GM12878 (cell line): ENCODE data around the gene NXNL1. TPM values are rescaled to one million over a fixed set of nuclear protein-coding genes. Genes with fewer than 3 reads are reported as not detected.
A peak's percentile ranks its signal among the peaks of the same experiment; 100 is the strongest.

Source experiments
- ATAC-seq: fragments of 200-7000 bp; cut with Tn5 transposase; 3 replicates; pipeline ENCODE4 v1.9.1; 2020; ENCODE audit warnings: mild to moderate bottlenecking, moderate library complexity
- BruUV-seq: library from RNA; stranded (reverse); fragments of 400-500 nt; replicated peaks from 2 replicates; lab custom pipeline; 2021; lab: Mats Ljungman, UMichigan
- CTCF ChIA-PET: fragments of 300-600 bp; sonication (Branson Sonifier 250); formaldehyde crosslinking; extraction: SDS; loops from one replicate; lab custom pipeline; 2021; ENCODE audit warnings: inconsistent platforms; lab: Yijun Ruan, JAX
- POLR2A ChIA-PET: fragments of 350-600 bp; formaldehyde crosslinking; extraction: SDS; loops from one replicate; lab custom pipeline; 2021; ENCODE audit warnings: inconsistent platforms; lab: Charles Lee
- RAD21 ChIA-PET: fragments of 300-600 bp; sonication (Branson Sonifier 250); formaldehyde crosslinking; loops from one replicate; lab custom pipeline; 2023; ENCODE audit warnings: antibody characterized with exemption; ENCODE audit not compliant: unreplicated experiment; lab: Charles Lee
- SMC1A ChIA-PET: fragments of 300-600 bp; sonication (Branson Sonifier 250); formaldehyde crosslinking; loops from one replicate; lab custom pipeline; 2023; ENCODE audit not compliant: unreplicated experiment, uncharacterized antibody; lab: Charles Lee
- DNase-seq: peaks from one replicate; pipeline ENCODE4 v3.0.0-alpha.2; 2011; ENCODE audit warnings: low read depth, low spot score
- FAIRE-seq: peaks from 3 replicates; lab custom pipeline; 2011; peaks lifted over from hg19 to GRCh38; lab: Jason Lieb, UNC
- H2AFZ ChIP-seq: 2 replicates; pipeline ENCODE4 v1.6.0; 2011; ENCODE audit warnings: low read depth, low read length, control low read depth; ENCODE audit not compliant: control insufficient read depth
- H3K27ac ChIP-seq: 2 replicates; pipeline ENCODE4 v1.5.1; 2011; ENCODE audit warnings: control low read depth; ENCODE audit not compliant: control insufficient read depth, insufficient read depth
- H3K27me3 ChIP-seq, 2 experiments: replicated peaks in 1 of 2; 2 replicates each; pipeline versions ENCODE4 v1.6.0 to v1.6.1; 2011; ENCODE audit warnings: low read length in 1 of 2; ENCODE audit not compliant: control insufficient read depth in 2 of 2, insufficient read depth in 2 of 2
- H3K36me3 ChIP-seq, 2 experiments: 2 replicates each; pipeline ENCODE4 v1.5.1; 2011; ENCODE audit warnings: low read length in 1 of 2; ENCODE audit not compliant: control insufficient read depth in 2 of 2, insufficient read depth in 2 of 2
- H3K4me1 ChIP-seq: 2 replicates; pipeline ENCODE4 v1.6.1; 2011; ENCODE audit warnings: mild to moderate bottlenecking, low read length, moderate library complexity, mixed read lengths; ENCODE audit not compliant: control insufficient read depth, insufficient read depth
- H3K4me2 ChIP-seq: 2 replicates; pipeline ENCODE4 v1.6.0; 2011; ENCODE audit warnings: control low read depth; ENCODE audit not compliant: control insufficient read depth, insufficient read depth
- H3K4me3 ChIP-seq: fragments of 200-600 bp; sonication (generic); 2 replicates; pipeline ENCODE4 v1.5.1; 2016
- H3K79me2 ChIP-seq: 2 replicates; pipeline ENCODE4 v1.6.0; 2011; ENCODE audit warnings: low read length; ENCODE audit not compliant: control insufficient read depth, insufficient read depth
- H3K9ac ChIP-seq: 2 replicates; pipeline ENCODE4 v1.8.0; 2011; ENCODE audit warnings: low read length, control low read depth, mixed read lengths; ENCODE audit not compliant: control insufficient read depth, insufficient read depth
- H3K9me3 ChIP-seq: replicated peaks from 3 replicates; pipeline ENCODE4 v1.5.1; 2011; ENCODE audit warnings: mild to moderate bottlenecking, low read length; ENCODE audit not compliant: control insufficient read depth, insufficient read depth
- H4K20me1 ChIP-seq: 2 replicates; pipeline ENCODE4 v1.6.0; 2011; ENCODE audit not compliant: control insufficient read depth, insufficient read depth
- SRF ChIP-seq, 2 experiments: IDR thresholded peaks; 2 replicates each; pipeline ENCODE4 v1.6.1; 2011; ENCODE audit warnings: low read depth in 2 of 2, low read length in 2 of 2, mild to moderate bottlenecking in 1 of 2, moderate library complexity in 1 of 2
- WGBS: methylation state at CpG from one replicate; pipeline ENCODE4 v1.1.6; 2016; ENCODE audit warnings: low lambda C conversion rate; ENCODE audit not compliant: insufficient replicate concordance, insufficient coverage; ENCODE audit errors: missing lambda C conversion rate; 5-methylcytosine and 5-hydroxymethylcytosine counted together
- in situ Hi-C: fragments of 300-500 bp; cut with MboI; formaldehyde crosslinking; loops from 9 replicates; pipeline ENCODE4 v1.14.3; 2018; ENCODE audit warnings: mixed read lengths
- intact Hi-C: fragments of 100-400 bp; cut with micrococcal nuclease; formaldehyde crosslinking; loops from one replicate; pipeline ENCODE4 v1.14.2; 2022; ENCODE audit not compliant: unreplicated experiment
- polyA plus RNA-seq, 11 experiments: library from polyadenylated mRNA; depleted of rRNA in 4 of 11; unstranded in 6 of 11; stranded (reverse) in 5 of 11; fragments of >200 nt; fragmentation: Nextera tagmentation in 4 of 11; fragmentation: Illumina TruSeq in 1 of 11; extraction: Ambion mirVana in 4 of 11; extraction: Trizol in 1 of 11; gene quantifications; 1 replicate in 1 of 11; 2 replicates in 10 of 11; pipeline versions ENCODE4 v1.2.1 to v1.2.3, GENCODE V29; 2011 to 2016; ENCODE audit warnings: inconsistent platforms in 2 of 11, missing spikeins in 2 of 11, low read depth in 1 of 11
- total RNA-seq, 4 experiments: library from RNA; depleted of rRNA in 3 of 4; stranded (reverse); fragments of >200 nt in 3 of 4; fragmentation: Illumina TruSeq in 1 of 4; extraction: Trizol in 1 of 4; gene quantifications; 2 replicates each; pipeline versions ENCODE4 v1.2.1 to v1.2.3, GENCODE V29; 2013 to 2021
- TF ChIP-seq, protein P1 (sequence below): fragments of 450-650 bp; IDR thresholded peaks from 2 replicates; pipeline ENCODE4 v1.6.1; 2016; ENCODE audit warnings: mild to moderate bottlenecking, moderate library complexity, borderline replicate concordance

The NXNL1 gene
- total and polyA plus RNA-seq, 10 of the 15 experiments (the other 5 are each of a cell fraction or from before 2014, with no cell fraction given): not detected

DNA sequence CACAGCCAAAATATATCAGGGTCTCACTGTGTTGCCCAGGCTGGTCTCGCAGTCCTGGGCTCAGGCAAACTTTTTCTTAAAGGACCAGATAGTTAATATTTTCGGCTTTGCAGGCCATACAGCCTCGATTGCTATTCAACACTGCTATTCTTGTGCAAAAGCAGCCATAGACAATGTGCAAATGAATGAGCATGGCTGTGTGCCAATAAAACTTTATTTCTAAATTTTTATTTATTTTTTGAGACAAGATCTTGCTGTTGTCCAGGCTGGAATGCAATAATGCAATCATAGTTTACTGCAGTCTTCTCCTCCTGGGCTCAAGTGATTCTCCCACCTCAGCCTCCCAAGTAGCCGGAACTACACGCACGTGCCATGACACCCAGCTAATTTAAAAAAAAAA, 42.5 kb upstream of the NXNL1 start:
- no peak overlapping the region for H3K9ac ChIP-seq
- intact Hi-C loops (no loop called here), in situ Hi-C loops (no loop called here)
- DNase-seq (no peak), FAIRE-seq (no peak), ATAC-seq (no peak)
- no TSS peak for BruUV-seq
- WGBS: 90% methylated on average over 6 of the region's 6 CpGs
- H3K27me3 ChIP-seq: no peaks in the 10 kb centered on the region
- ChIA-PET POLR2A (interaction anchor here (0.6 kb wide), 1 partner anchor 463 kb away, joined by 4 read pairs; no protein-coding TSS in a partner anchor), RAD21 (interaction anchor here (1.0 kb wide), 1 partner anchor 73 kb away, joined by 3 read pairs; no protein-coding TSS in a partner anchor), SMC1A (no interaction called here), CTCF (no interaction called here)
- H3K4me2 ChIP-seq: no peak overlapping the region
- no peaks in the 10 kb centered on the region; the same call in 2 of the 3 replicates for H3K9me3 ChIP-seq
- peaks cover 4% of the 10 kb centered on the region; the same call in 1 of the 2 replicates for H3K4me1 ChIP-seq
- H3K36me3 ChIP-seq: no peaks in the 10 kb centered on the region; a peak in 1 of 4 replicates
- H3K4me3 ChIP-seq: no peak overlapping the region
- H2AFZ ChIP-seq: no peak overlapping the region
- peaks cover 2% of the 10 kb centered on the region; the same call in 1 of the 2 replicates for H3K79me2 ChIP-seq
- TF ChIP-seq SRF (IDR thresholded peaks at IDR 0.05; ENCODE audit: low read depth in 2 of 2, low read length in 2 of 2): no peak
- TF ChIP-seq, protein P1, sequence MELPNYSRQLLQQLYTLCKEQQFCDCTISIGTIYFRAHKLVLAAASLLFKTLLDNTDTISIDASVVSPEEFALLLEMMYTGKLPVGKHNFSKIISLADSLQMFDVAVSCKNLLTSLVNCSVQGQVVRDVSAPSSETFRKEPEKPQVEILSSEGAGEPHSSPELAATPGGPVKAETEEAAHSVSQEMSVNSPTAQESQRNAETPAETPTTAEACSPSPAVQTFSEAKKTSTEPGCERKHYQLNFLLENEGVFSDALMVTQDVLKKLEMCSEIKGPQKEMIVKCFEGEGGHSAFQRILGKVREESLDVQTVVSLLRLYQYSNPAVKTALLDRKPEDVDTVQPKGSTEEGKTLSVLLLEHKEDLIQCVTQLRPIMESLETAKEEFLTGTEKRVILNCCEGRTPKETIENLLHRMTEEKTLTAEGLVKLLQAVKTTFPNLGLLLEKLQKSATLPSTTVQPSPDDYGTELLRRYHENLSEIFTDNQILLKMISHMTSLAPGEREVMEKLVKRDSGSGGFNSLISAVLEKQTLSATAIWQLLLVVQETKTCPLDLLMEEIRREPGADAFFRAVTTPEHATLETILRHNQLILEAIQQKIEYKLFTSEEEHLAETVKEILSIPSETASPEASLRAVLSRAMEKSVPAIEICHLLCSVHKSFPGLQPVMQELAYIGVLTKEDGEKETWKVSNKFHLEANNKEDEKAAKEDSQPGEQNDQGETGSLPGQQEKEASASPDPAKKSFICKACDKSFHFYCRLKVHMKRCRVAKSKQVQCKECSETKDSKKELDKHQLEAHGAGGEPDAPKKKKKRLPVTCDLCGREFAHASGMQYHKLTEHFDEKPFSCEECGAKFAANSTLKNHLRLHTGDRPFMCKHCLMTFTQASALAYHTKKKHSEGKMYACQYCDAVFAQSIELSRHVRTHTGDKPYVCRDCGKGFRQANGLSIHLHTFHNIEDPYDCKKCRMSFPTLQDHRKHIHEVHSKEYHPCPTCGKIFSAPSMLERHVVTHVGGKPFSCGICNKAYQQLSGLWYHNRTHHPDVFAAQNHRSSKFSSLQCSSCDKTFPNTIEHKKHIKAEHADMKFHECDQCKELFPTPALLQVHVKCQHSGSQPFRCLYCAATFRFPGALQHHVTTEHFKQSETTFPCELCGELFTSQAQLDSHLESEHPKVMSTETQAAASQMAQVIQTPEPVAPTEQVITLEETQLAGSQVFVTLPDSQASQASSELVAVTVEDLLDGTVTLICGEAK: peak; percentile 57; the same call in 1 of the 2 replicates
- TF ChIP-seq, all 136 proteins: peak for 1
- H3K27ac ChIP-seq: no peak overlapping the region
- H4K20me1 ChIP-seq: no peaks in the 10 kb centered on the region
